NCI-H2171 treated with DMSO at 0.1 percent for 48 hours (cell line): ENCODE data around the gene LCP2.
"Not testable (repeated sequence)": the region's sequence is repeated elsewhere in the genome, so short reads cannot be mapped to it uniquely, and the experiment has no call there.

Source experiments
- DNase-seq: peaks from one replicate; lab custom pipeline; 2025; lab: John Stamatoyannopoulos, UW

The LCP2 gene

GRCh38 chr5:170273968-170274710, 23.4 kb downstream of the LCP2 start:
- DNase-seq: no peak

DNA sequence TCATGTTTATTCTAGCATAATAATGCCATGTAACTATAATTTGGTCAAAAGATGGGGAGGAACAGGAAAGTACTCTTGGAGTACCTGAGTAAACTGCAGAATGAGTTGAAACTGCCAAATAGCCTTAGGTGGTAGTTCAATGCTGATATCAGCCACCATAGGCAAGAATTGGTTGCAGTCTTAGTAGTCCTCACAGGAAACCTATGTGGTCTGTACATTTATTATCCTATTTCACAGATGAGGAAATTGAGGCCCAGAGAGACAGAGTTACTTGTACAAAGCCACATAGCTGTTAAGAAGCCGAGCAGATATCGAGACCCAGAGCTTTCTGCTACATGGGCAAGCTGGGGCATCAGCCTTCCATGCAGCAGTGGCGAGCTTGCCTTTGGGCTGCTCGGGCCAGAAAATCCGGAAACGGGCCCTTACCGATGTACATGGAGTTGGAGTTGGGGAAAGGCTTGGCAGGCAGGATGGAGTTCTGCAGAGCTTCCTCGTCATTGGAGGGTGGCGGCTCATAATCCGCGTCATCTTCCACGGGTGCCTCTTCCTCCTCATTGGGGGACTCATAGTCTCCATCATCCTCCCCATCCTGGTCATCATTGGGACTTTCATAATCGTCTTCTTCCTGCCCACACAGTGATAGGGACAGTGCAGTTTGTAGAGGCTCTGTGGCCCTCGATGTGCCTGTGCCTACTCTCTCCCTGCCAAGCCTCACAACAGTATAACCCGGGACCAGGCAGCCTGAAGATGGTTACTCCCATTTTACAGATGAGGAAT, 27.1 kb downstream of the LCP2 start:
- DNase-seq: no peak

GRCh38 chr5:170269579-170269978, 28.0 kb downstream of the LCP2 start:
- no peak for DNase-seq

GRCh38 chr5:170268884-170269283, 28.7 kb downstream of the LCP2 start:
- DNase-seq: no peak

GRCh38 chr5:170268153-170268689, 29.4 kb downstream of the LCP2 start:
- DNase-seq: no peak

DNA sequence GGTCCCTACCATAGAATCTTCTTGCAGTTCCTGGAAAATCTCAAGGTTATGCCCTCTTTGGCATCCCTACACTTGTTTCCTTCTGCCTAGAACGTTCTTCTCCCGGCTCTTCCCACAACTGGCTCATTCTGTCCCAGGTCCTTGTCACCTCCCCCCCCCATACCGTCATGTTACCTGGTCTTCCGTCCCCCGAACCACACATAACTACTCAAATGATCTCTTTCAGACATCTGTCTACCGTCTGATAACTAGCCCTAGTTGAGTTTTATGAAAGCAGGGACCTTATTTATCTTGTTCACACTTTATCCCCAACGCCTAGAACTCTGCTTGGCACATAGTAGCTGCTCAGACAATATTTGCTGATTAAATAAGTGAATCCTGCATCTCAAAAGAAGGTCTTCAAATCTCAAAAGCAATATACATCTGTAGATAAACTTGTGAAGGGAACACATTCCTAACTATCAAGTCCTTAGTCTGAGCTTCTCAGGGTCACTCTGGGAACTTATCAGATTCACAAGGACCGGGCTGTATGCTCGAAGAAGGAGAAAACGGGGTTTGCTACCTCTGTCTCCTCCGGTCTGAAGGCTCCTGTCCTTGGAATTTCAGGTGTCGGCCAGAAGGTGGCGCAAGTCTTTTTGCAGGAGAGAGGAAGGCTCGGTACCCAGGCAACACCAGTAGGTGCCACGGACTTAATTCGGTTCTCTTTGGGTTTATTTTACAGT, 30.0 kb downstream of the LCP2 start:
- DNase-seq: peak; percentile 48

- no peak for DNase-seq
Measured at GRCh38 chr5:170266570-170267381, 30.8 kb downstream of the LCP2 start.

GRCh38 chr5:170265522-170265921, 32.1 kb downstream of the LCP2 start:
- no peak for DNase-seq

DNA sequence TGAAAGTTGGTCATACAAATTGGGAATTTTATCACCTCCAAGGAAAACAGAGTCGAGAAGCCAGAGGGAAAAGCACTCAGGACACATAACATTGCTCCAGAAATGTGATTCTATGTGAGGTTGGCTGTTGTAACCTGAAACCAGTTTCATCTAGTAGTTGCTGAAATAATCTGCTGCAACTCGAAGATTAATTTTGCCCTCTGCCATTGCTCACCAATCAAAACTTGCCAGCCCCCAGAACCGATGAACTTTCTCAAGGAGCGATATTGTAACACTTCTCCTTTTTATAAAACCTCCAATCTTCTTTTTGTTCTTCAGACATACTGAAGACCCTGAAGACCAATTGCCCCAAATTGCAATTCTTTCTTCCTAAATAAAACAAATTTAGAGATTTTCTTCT, 33.7 kb downstream of the LCP2 start:
- DNase-seq: no peak

DNA sequence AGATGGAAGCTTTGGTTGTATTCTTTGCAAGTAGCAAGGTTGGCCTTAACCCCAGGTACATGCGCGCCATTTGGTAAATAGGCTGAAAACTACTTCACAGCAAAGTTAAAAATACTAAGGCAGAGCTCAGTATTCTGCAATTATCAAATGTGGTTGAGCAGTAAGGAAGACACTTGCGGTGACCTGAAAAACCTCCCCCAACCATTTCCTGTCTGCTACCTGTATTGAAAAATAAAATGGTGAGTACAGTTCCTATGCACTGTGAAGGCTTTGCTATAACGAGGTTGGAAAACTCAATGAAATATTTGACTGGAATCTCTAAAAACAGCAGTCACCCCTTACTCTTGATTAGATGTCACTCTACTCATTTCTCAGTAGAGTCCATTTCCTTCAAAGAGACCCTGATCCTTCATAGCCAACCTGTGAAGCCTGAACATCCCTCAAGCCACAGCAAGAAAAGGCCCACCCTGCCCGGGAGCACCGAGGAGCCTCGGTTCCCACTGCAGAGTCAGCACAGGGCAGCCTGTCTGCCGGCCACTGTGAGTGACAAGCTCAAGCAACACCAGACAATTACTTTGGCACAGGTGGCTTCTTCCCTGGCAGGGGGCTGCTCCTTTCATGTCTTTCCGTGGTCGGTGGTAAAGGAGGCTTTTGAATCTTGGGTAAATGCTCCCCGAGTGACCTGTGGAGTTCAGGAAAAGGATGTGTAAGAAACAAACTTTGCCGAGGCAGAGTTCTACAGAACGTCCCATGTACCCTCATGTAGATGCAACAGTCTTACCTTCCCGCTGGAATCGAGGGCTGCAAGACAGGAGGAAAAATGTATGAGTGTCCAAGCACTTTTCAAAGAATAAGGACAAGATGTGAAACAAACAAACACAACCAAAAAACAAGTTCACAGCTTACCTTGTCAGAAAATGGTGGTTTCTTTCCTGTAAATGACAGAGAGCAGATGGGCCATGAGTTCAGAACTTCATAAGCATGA, 35.2 kb downstream of the LCP2 start:
- DNase-seq: no peak

- no peak for DNase-seq
Measured at GRCh38 chr5:170261528-170262043, 36.0 kb downstream of the LCP2 start.

DNA sequence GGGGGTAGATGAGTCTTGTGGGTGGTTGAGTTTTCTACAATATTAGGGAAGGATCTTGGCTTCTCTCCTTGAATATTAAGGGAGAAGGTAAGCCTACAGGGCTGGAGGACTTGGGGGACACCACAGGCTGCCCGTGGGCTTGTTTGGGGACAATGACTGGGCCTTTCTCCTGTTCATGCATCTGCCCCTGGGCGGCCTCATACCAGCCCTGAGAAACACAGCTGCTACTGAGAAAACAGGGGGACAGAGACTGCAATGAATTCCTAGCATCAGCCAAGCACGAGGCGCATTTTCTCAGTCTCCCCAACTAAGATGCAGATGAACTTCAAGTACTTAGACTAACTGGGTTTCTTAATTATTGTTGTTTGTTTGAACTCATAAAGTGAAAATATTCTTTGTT, 40.2 kb downstream of the LCP2 start:
- no peak for DNase-seq

GRCh38 chr5:170256571-170256970, 41.0 kb downstream of the LCP2 start:
- DNase-seq: no peak

- DNase-seq: no peak
Measured at GRCh38 chr5:170254056-170254455, 43.5 kb downstream of the LCP2 start.

DNA sequence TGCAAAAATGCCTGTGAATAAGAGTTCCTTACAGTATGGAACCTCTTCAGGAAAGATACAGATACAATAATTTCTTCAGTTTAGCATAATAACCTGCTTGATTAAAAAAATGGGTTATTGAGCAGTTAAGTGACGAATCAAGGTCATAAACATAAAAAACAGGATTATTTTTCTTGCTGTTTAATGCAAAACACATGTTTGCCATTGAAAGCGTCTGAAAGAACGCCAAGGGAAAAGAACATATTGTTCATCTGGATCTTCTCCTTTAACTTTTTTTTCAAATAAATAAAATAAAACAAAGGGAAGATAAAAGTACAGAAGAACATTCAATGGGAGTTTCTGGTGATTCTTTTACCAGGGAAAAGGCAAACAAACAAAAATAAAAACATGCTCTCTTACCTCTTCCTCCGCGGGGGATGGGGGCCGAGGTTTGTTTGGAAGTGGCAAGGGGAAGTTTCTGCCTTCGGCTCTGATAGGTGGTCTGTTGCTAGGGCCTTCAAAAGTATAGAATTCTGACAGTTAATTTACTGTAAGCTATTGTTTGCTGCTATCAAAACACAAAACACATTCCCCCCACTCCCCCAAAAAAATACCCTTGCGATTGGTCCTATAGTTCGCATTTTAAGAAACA, 44.7 kb downstream of the LCP2 start:
- no peak for DNase-seq

DNA sequence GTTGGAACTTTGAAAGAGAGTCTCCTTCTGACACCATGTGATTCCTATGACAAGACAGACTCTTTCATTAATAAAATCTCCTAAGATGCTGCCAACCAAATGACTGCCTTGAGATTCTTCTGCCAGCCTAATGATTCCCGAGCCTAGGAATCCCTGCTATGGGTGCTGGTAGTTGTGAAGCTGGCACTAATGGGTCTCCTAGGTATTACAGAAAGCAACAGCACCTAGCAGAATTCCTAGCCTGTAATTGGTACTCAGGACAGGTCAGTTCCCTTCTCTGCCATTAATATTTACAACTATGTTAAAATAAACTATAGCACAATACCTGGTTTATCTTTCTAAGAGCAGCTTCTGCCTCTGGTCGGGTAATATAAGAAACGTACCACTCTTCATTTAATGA, 45.5 kb downstream of the LCP2 start:
- no peak for DNase-seq

DNA sequence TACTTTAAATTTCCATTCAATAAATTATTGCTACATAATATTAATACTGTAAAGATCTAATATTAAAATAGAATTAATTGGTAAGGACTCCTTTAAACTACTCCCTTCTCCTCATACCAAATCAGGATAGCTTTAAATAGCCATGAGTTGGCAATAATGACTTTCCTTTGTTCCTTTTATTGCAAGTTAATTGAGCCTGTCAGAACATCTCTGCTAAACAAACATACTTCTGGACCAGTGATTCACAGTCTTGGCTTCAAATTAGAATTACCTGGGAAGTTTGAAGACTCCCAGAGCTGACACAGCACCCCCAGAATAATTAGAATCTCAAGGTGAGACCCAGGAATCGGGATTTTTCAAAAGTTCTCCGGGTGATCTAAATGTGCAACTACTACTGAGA, 46.1 kb downstream of the LCP2 start:
- DNase-seq: no peak

- no peak for DNase-seq
Measured at GRCh38 chr5:170250810-170251317, 46.7 kb downstream of the LCP2 start.

DNA sequence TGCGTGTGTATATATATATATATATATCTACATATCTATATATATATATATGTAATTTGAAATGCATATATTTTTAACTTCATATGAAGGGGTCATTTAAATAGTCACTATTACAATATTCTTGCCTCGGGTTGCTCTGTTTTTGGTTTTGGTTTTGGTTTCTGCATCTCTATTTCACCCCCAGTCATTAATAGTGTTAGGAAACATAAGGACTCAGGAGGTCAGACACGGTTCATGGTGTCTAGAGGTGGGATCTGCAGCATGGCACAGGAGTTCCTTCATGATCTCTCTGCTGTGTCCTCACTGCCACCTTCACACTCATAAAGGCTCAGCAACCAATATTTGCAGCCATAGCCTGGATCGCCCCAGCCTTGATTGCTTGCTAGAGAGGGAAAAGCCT, 48.2 kb downstream of the LCP2 start:
- no peak for DNase-seq

GRCh38 chr5:170248931-170249227, 48.7 kb downstream of the LCP2 start:
- not testable (repeated sequence) for DNase-seq
